SK-N-SH (cell line): ENCODE results near the gene UNC93B1.

Experiments used
- ELF1 ChIP-seq: IDR thresholded peaks from 2 replicates; pipeline ENCODE4 v1.4.0; 2012
- EP300 ChIP-seq, 2 experiments: IDR thresholded peaks; 2 replicates each; pipeline versions ENCODE4 v1.4.0 to v1.6.1; 2012; ENCODE audit warnings: borderline replicate concordance in 1 of 2, low read depth in 1 of 2, low read length in 1 of 2
- MXI1 ChIP-seq: IDR thresholded peaks from 2 replicates; pipeline ENCODE4 v1.6.1; 2012; ENCODE audit warnings: mild to moderate bottlenecking, low read depth, low read length, improper control_type of control experiment
- SIN3A ChIP-seq: IDR thresholded peaks from 2 replicates; pipeline ENCODE4 v1.6.1; 2012; ENCODE audit warnings: low read depth, mild to moderate bottlenecking, low read length, moderate library complexity, borderline replicate concordance
- TF ChIP-seq, protein P1 (sequence below): IDR thresholded peaks from 2 replicates; pipeline ENCODE4 v1.4.0; 2012; ENCODE audit warnings: low read depth
- TF ChIP-seq, protein P2 (sequence below): fragments of 200-600 bp; sonication (generic); IDR thresholded peaks from 2 replicates; pipeline ENCODE4 v1.6.1; 2017; ENCODE audit warnings: antibody characterized with exemption, mild to moderate bottlenecking, moderate library complexity

DNA sequence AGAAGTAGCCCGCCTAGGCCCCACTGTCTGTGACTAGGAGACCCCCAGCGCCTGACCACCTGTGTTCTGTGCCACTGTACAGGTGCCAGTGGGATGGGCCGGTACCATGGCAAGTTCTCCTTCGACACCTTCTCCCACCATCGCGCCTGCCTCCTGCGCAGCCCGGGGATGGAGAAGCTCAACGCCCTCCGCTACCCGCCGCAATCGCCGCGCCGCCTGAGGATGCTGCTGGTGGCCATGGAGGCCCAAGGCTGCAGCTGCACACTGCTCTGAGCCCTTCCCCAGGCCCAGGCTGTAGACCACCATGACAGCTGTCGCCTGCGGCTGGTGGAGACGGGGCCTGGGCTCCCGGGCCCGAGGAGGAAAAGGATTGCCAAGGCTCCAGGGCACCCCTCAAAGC is 23.8 kb upstream of the UNC93B1 start:
- TF ChIP-seq, protein P1, sequence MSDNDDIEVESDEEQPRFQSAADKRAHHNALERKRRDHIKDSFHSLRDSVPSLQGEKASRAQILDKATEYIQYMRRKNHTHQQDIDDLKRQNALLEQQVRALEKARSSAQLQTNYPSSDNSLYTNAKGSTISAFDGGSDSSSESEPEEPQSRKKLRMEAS = no peak
- TF ChIP-seq, protein P2, sequence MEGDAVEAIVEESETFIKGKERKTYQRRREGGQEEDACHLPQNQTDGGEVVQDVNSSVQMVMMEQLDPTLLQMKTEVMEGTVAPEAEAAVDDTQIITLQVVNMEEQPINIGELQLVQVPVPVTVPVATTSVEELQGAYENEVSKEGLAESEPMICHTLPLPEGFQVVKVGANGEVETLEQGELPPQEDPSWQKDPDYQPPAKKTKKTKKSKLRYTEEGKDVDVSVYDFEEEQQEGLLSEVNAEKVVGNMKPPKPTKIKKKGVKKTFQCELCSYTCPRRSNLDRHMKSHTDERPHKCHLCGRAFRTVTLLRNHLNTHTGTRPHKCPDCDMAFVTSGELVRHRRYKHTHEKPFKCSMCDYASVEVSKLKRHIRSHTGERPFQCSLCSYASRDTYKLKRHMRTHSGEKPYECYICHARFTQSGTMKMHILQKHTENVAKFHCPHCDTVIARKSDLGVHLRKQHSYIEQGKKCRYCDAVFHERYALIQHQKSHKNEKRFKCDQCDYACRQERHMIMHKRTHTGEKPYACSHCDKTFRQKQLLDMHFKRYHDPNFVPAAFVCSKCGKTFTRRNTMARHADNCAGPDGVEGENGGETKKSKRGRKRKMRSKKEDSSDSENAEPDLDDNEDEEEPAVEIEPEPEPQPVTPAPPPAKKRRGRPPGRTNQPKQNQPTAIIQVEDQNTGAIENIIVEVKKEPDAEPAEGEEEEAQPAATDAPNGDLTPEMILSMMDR = no peak
- TF ChIP-seq ELF1 (no peak), SIN3A (no peak), EP300 (IDR thresholded peaks at IDR 0.05; ENCODE audit: borderline replicate concordance in 1 of 2, low read depth in 1 of 2, low read length in 1 of 2) (no peak), MXI1 (no peak)
